ENCODE measurements around the gene CEP192.

The CEP192 gene

DNA sequence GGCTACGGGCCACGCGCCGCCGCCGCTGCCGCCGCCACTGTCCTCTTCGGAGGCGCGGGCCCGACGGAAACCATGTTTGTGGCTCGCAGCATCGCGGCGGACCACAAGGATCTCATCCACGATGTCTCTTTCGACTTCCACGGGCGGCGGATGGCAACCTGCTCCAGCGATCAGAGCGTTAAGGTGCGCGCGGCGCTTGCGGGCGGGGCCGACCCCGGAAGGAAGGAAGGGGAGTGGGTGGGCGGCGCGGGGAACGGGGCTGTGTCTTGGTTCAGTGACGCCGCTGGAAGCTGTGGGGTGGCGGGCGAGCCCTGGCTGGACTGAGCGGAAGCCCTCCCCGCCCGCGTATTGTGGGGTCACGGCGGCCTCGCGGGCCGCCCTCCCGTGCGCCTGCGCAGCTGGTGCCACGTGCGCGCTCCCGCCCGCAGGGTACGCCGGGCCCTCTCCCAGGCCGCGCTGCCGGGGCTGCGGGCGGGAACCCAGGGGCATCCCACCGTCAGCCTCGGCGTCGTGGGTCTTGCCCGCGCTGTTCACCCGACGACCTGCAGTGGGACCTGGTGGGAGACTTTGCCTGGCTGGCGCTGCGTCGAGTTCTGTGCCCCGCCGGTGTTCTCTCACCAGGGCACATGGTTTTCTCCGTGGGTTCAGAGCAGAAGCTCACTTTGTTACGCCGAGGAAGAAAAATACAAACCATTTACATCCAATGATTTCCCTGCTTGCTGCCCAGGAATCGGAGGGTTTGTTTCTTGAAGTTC lies 42.9 kb upstream of the CEP192 start:
- TF ChIP-seq NFIC (IDR thresholded peaks at IDR 0.05) (no peak), EP300 (IDR thresholded peaks at IDR 0.05; ENCODE audit: borderline replicate concordance) (no peak), ZBTB7A (IDR thresholded peaks at IDR 0.05; ENCODE audit: low read depth) (peak; percentile 49; the same call in 1 of the 2 replicates), EGR1 (IDR thresholded peaks at IDR 0.05) (no peak; the same call in 1 of the 2 replicates), RAD21 (IDR thresholded peaks at IDR 0.05; ENCODE audit: low read depth) (no peak), TCF12 (IDR thresholded peaks at IDR 0.05; ENCODE audit: low read depth) (no peak; the same call in 1 of the 2 replicates), YY1 (IDR thresholded peaks at IDR 0.05; ENCODE audit: low read depth) (0 out of 2 replicates have a peak, but pooled peaks have one; percentile 39), TAF1 (IDR thresholded peaks at IDR 0.05; ENCODE audit: low read depth) (no peak; the same call in 1 of the 2 replicates)
- TF ChIP-seq, protein P1, sequence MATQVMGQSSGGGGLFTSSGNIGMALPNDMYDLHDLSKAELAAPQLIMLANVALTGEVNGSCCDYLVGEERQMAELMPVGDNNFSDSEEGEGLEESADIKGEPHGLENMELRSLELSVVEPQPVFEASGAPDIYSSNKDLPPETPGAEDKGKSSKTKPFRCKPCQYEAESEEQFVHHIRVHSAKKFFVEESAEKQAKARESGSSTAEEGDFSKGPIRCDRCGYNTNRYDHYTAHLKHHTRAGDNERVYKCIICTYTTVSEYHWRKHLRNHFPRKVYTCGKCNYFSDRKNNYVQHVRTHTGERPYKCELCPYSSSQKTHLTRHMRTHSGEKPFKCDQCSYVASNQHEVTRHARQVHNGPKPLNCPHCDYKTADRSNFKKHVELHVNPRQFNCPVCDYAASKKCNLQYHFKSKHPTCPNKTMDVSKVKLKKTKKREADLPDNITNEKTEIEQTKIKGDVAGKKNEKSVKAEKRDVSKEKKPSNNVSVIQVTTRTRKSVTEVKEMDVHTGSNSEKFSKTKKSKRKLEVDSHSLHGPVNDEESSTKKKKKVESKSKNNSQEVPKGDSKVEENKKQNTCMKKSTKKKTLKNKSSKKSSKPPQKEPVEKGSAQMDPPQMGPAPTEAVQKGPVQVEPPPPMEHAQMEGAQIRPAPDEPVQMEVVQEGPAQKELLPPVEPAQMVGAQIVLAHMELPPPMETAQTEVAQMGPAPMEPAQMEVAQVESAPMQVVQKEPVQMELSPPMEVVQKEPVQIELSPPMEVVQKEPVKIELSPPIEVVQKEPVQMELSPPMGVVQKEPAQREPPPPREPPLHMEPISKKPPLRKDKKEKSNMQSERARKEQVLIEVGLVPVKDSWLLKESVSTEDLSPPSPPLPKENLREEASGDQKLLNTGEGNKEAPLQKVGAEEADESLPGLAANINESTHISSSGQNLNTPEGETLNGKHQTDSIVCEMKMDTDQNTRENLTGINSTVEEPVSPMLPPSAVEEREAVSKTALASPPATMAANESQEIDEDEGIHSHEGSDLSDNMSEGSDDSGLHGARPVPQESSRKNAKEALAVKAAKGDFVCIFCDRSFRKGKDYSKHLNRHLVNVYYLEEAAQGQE (IDR thresholded peaks at IDR 0.05; ENCODE audit: low read depth) = no peak
- TF ChIP-seq, protein P2, sequence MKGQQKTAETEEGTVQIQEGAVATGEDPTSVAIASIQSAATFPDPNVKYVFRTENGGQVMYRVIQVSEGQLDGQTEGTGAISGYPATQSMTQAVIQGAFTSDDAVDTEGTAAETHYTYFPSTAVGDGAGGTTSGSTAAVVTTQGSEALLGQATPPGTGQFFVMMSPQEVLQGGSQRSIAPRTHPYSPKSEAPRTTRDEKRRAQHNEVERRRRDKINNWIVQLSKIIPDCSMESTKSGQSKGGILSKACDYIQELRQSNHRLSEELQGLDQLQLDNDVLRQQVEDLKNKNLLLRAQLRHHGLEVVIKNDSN (IDR thresholded peaks at IDR 0.05) = peak; percentile 86
- TF ChIP-seq, protein P3, sequence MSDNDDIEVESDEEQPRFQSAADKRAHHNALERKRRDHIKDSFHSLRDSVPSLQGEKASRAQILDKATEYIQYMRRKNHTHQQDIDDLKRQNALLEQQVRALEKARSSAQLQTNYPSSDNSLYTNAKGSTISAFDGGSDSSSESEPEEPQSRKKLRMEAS (IDR thresholded peaks at IDR 0.05) = peak; percentile 99

GRCh38 chr18:12958478-12958877 lies 32.7 kb upstream of the CEP192 start:
- TF ChIP-seq, protein P3 (IDR thresholded peaks at IDR 0.05) = no peak
- TF ChIP-seq, protein P2 (IDR thresholded peaks at IDR 0.05) = no peak
- no peak for TF ChIP-seq ZBTB7A (IDR thresholded peaks at IDR 0.05; ENCODE audit: low read depth)
- no peak for TF ChIP-seq TEAD4 (IDR thresholded peaks at IDR 0.05)
- TF ChIP-seq TCF12 (IDR thresholded peaks at IDR 0.05; ENCODE audit: low read depth) = no peak
- no peak for TF ChIP-seq CREB1 (IDR thresholded peaks at IDR 0.05; ENCODE audit: low read depth)
- no peak for TF ChIP-seq EP300 (IDR thresholded peaks at IDR 0.05; ENCODE audit: borderline replicate concordance)
- TF ChIP-seq NFIC (IDR thresholded peaks at IDR 0.05) = no peak
- no peak for TF ChIP-seq CEBPB (IDR thresholded peaks at IDR 0.05)
- TF ChIP-seq YY1 (IDR thresholded peaks at IDR 0.05; ENCODE audit: low read depth) = no peak
- TF ChIP-seq FOXM1 (IDR thresholded peaks at IDR 0.05; ENCODE audit: borderline replicate concordance, low read depth) = no peak
- TF ChIP-seq TAF1 (IDR thresholded peaks at IDR 0.05; ENCODE audit: low read depth) = no peak

DNA sequence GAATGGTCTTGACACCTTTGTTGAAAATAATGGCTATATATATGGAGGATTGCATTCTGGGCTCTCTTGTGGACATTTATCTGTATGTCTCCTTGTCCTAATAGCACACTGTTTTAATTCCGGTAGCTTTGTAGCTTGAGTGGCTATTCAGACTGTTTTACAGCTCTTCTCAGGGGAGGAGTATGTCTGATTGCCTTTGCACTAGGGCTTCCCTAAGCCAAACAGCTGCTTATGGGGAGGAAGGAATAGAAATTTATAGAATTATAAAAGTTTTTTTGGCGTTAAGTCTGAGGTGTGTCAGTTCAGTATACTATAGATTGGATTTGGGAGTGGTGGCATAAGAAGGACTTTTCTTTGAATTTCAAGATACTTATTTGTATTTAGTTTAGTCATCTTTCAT lies 30.8 kb upstream of the CEP192 start:
- TF ChIP-seq YY1 (IDR thresholded peaks at IDR 0.05; ENCODE audit: low read depth) (no peak), CREB1 (IDR thresholded peaks at IDR 0.05; ENCODE audit: low read depth) (no peak), FOXM1 (IDR thresholded peaks at IDR 0.05; ENCODE audit: borderline replicate concordance, low read depth) (no peak), TCF12 (IDR thresholded peaks at IDR 0.05; ENCODE audit: low read depth) (no peak), NFIC (IDR thresholded peaks at IDR 0.05) (no peak), ZBTB7A (IDR thresholded peaks at IDR 0.05; ENCODE audit: low read depth) (no peak), CEBPB (IDR thresholded peaks at IDR 0.05) (no peak), RAD21 (IDR thresholded peaks at IDR 0.05; ENCODE audit: low read depth) (no peak), TEAD4 (IDR thresholded peaks at IDR 0.05) (no peak), EP300 (IDR thresholded peaks at IDR 0.05; ENCODE audit: borderline replicate concordance) (no peak), EGR1 (IDR thresholded peaks at IDR 0.05) (no peak), TAF1 (IDR thresholded peaks at IDR 0.05; ENCODE audit: low read depth) (no peak)
- TF ChIP-seq, protein P1 (IDR thresholded peaks at IDR 0.05; ENCODE audit: low read depth) = no peak
- TF ChIP-seq, protein P2 (IDR thresholded peaks at IDR 0.05) = no peak
- TF ChIP-seq, protein P3 (IDR thresholded peaks at IDR 0.05) = no peak

DNA sequence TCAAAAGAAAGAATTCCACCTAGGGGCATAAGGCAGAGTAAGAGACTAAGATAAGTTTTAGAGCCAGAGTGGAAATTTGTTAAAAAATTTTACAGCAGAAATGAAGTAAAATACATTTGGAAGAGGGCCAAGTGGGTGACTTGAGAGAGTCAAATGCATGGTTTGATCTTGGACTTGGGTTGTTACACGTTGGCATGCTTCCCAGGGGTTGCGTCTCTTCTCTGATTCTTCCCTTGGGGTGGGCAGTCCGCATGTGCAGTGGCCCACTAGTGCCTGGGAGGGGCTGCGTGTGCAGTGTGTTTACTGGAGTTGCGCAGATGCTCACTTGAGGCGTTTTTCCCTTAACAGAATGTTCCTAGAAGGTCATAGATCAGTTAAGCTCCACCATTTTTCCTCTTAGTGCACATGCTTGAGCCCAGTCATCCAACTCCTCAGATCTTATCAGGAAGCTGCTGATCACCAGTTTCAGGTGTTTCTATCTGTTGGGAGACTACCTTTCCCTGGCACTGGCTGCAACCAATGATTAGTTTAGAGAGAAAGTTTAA lies 30.2 kb upstream of the CEP192 start:
- TF ChIP-seq CREB1 (IDR thresholded peaks at IDR 0.05; ENCODE audit: low read depth) (no peak), TCF12 (IDR thresholded peaks at IDR 0.05; ENCODE audit: low read depth) (no peak), YY1 (IDR thresholded peaks at IDR 0.05; ENCODE audit: low read depth) (no peak), RAD21 (IDR thresholded peaks at IDR 0.05; ENCODE audit: low read depth) (no peak), EP300 (IDR thresholded peaks at IDR 0.05; ENCODE audit: borderline replicate concordance) (no peak), ZBTB7A (IDR thresholded peaks at IDR 0.05; ENCODE audit: low read depth) (no peak), TEAD4 (IDR thresholded peaks at IDR 0.05) (no peak), EGR1 (IDR thresholded peaks at IDR 0.05) (no peak), NFIC (IDR thresholded peaks at IDR 0.05) (no peak)
